ENCODE measurements around the gene NPAS1. TPM values are rescaled to one million over a fixed set of nuclear protein-coding genes. Genes with fewer than 3 reads are reported as not detected.

NPAS1 gene
- total and polyA plus RNA-seq, 2 experiments from 2014 or later, result 5.6 to 9.8 TPM

- no peak overlapping the region for H3K27ac Mint-ChIP-seq
- Histone ChIP-seq H3K36me3 (ENCODE audit: insufficient read depth) (no peaks in the 10 kb centered on the region), H3K9me2 (ENCODE audit: insufficient read depth) (no peaks in the 10 kb centered on the region), H3K4me1 (ENCODE audit: insufficient read depth) (peaks cover 7% of the 10 kb centered on the region; the same call in 1 of the 2 replicates), H3K4me3 (no peak overlapping the region), H2AFZ (no peak overlapping the region), H3K4me2 (no peak overlapping the region), H3F3A (replicated peaks; ENCODE audit: low read depth) (peaks cover 4% of the 10 kb centered on the region; the same call in 1 of the 2 replicates), H4K20me1 (replicated peaks; ENCODE audit: insufficient read depth) (no peaks in the 10 kb centered on the region), H3K27ac (ENCODE audit: low read depth) (no peak overlapping the region), H3K79me2 (replicated peaks; ENCODE audit: insufficient read depth) (no peaks in the 10 kb centered on the region), H3K27me3 (ENCODE audit: insufficient read depth) (no peaks in the 10 kb centered on the region)
- no peak overlapping the region for H3K4me3 Mint-ChIP-seq
- peaks cover 17% of the 10 kb centered on the region for H3K4me1 Mint-ChIP-seq
- no peak for TF ChIP-seq NANOG (IDR thresholded peaks at IDR 0.05; ENCODE audit: borderline replicate concordance)
- no peak for TF ChIP-seq REST (IDR thresholded peaks at IDR 0.05; ENCODE audit: unreplicated experiment)
- no peak for TF ChIP-seq ZNF331 (CRISPR knock-in tag; IDR thresholded peaks at IDR 0.05; ENCODE audit: low read depth)
- no peak for TF ChIP-seq EZH2phosphoT487 (IDR thresholded peaks at IDR 0.05; ENCODE audit: unreplicated experiment)
- no peak for TF ChIP-seq ETS1 (IDR thresholded peaks at IDR 0.05)
- TF ChIP-seq ZNF114 (CRISPR knock-in tag; IDR thresholded peaks at IDR 0.05), result no peak
- TF ChIP-seq EZH2 (IDR thresholded peaks at IDR 0.05; ENCODE audit: low read depth, unreplicated experiment), result no peak
- TF ChIP-seq CREB1 (CRISPR knock-in tag; IDR thresholded peaks at IDR 0.05; ENCODE audit: low read depth), result no peak
- no peak for TF ChIP-seq JUNB (IDR thresholded peaks at IDR 0.05; ENCODE audit: unreplicated experiment)
- no peak for TF ChIP-seq ZNF462 (CRISPR knock-in tag; IDR thresholded peaks at IDR 0.05)
- TF ChIP-seq STAT1 (IDR thresholded peaks at IDR 0.05; ENCODE audit: unreplicated experiment), result no peak
- peaks cover 16% of the 10 kb centered on the region for H3K27me3 Mint-ChIP-seq (ENCODE audit: insufficient read depth, low read depth, poor library complexity)
- ATAC-seq (no peak), DNase-seq (ENCODE audit: low spot score) (no peak)
- H3K9me3 Mint-ChIP-seq, result no peaks in the 10 kb centered on the region
- peaks cover 42% of the 10 kb centered on the region for H3K36me3 Mint-ChIP-seq (ENCODE audit: low read depth)
Observed at GRCh38 chr19:47000373-47000772, 19.3 kb upstream of the NPAS1 start.

All from GM23338 (cell line).